ENCODE results near the gene TRIM26. TPM values are rescaled to one million over a fixed set of nuclear protein-coding genes. Genes with fewer than 3 reads are reported as not detected.

The TRIM26 gene
- total and polyA plus RNA-seq, 7 donors: 13.1 to 36.4 (median 15.6) TPM

GRCh38 chr6:30184417-30185031 lies 28.7 kb downstream of the TRIM26 start:
- ATAC-seq: no peak
- no peak overlapping the region for H3K4me3 ChIP-seq
- TF ChIP-seq, protein P1, sequence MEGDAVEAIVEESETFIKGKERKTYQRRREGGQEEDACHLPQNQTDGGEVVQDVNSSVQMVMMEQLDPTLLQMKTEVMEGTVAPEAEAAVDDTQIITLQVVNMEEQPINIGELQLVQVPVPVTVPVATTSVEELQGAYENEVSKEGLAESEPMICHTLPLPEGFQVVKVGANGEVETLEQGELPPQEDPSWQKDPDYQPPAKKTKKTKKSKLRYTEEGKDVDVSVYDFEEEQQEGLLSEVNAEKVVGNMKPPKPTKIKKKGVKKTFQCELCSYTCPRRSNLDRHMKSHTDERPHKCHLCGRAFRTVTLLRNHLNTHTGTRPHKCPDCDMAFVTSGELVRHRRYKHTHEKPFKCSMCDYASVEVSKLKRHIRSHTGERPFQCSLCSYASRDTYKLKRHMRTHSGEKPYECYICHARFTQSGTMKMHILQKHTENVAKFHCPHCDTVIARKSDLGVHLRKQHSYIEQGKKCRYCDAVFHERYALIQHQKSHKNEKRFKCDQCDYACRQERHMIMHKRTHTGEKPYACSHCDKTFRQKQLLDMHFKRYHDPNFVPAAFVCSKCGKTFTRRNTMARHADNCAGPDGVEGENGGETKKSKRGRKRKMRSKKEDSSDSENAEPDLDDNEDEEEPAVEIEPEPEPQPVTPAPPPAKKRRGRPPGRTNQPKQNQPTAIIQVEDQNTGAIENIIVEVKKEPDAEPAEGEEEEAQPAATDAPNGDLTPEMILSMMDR (IDR thresholded peaks at IDR 0.05): no peak
- H3K27ac ChIP-seq: no peak overlapping the region
- WGBS, 3 donors: 71 to 94% (median 90%) methylated on average over 5 of the region's 5 CpGs
- intact Hi-C loops (cut with DNase I): no loop called here
- H3K9me3 ChIP-seq: no peaks in the 10 kb centered on the region
- H3K4me1 ChIP-seq: no peaks in the 10 kb centered on the region
- peaks cover 7 to 44% of the 10 kb centered on the region in 2 donors for H3K36me3 ChIP-seq (ENCODE audit: insufficient read depth in 1 of 2, low read depth in 1 of 2)
- peaks cover 0 to 1% (median 0%) of the 10 kb centered on the region in 3 donors for H3K27me3 ChIP-seq (ENCODE audit: insufficient read depth in 3 of 3, low read length in 2 of 3)
- no peak for DNase-seq

- 90 to 93% (median 92%) methylated on average over 1 of the region's 1 CpG for WGBS, 3 donors
- ATAC-seq: no peak
Observed at GRCh38 chr6:30180145-30180544, 33.1 kb downstream of the TRIM26 start.

GRCh38 chr6:30178837-30179236 lies 34.4 kb downstream of the TRIM26 start:
- Histone ChIP-seq H3K9me3 (no peaks in the 10 kb centered on the region), H3K36me3 (ENCODE audit: insufficient read depth in 1 of 2, low read depth in 1 of 2) (no peaks in the 10 kb centered on the region), H3K4me1 (no peaks in the 10 kb centered on the region), H3K4me3 (no peak overlapping the region), H3K27me3 (ENCODE audit: insufficient read depth in 3 of 3, low read length in 2 of 3) (peaks cover 0 to 27% (median 5%) of the 10 kb centered on the region in 3 donors), H3K27ac (no peak overlapping the region)
- WGBS, 3 donors: 0 to 92% (median 46%) methylated on average over 1 of the region's 1 CpG
- TF ChIP-seq, protein P1 (IDR thresholded peaks at IDR 0.05): no peak
- DNase-seq (no peak), ATAC-seq (no peak)
- intact Hi-C loops (cut with DNase I): no loop called here

More at GRCh38 chr6:30180145-30180544, 33.1 kb downstream of the TRIM26 start:
- Histone ChIP-seq H3K27ac (no peak overlapping the region), H3K27me3 (ENCODE audit: insufficient read depth in 3 of 3, low read length in 2 of 3) (peaks cover 0 to 17% (median 2%) of the 10 kb centered on the region in 3 donors), H3K36me3 (ENCODE audit: insufficient read depth in 1 of 2, low read depth in 1 of 2) (peaks cover 0 to 5% of the 10 kb centered on the region in 2 donors), H3K4me3 (no peak overlapping the region), H3K4me1 (no peaks in the 10 kb centered on the region), H3K9me3 (no peaks in the 10 kb centered on the region)
- TF ChIP-seq, protein P1 (IDR thresholded peaks at IDR 0.05): no peak
- intact Hi-C loops (cut with DNase I): no loop called here
- no peak for DNase-seq

DNA sequence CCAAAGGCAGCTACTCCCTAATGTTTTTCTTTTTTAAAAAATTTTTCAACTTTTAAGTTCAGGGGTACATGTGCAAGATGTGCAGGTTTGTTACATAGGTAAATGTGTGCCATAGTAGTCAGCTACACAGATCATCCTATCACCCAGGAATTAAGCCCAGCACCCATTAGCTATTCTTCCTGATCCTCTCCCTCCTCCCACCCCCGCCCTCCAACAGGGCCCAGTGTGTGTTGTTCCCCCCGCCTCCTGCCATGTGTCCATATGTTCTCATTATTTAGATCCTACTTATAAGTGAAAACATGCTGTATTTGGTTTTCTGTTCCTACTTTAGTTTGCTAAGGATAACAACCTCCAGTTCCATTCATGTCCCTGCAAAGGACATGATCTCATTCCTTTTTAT lies 37.4 kb downstream of the TRIM26 start:
- Histone ChIP-seq H3K4me1 (no peaks in the 10 kb centered on the region), H3K36me3 (ENCODE audit: insufficient read depth in 1 of 2, low read depth in 1 of 2) (no peaks in the 10 kb centered on the region), H3K9me3 (no peaks in the 10 kb centered on the region), H3K4me3 (no peak overlapping the region), H3K27me3 (ENCODE audit: insufficient read depth in 3 of 3, low read length in 2 of 3) (peaks cover 4 to 48% (median 5%) of the 10 kb centered on the region in 3 donors), H3K27ac (no peak overlapping the region)
- DNase-seq (no peak), ATAC-seq (no peak)
- intact Hi-C loops (cut with DNase I): no loop called here
- 73 to 86% (median 79%) methylated on average over 2 of the region's 2 CpGs for WGBS, 3 donors
- TF ChIP-seq, protein P1 (IDR thresholded peaks at IDR 0.05): no peak

GRCh38 chr6:30172681-30173080 lies 40.5 kb downstream of the TRIM26 start:
- intact Hi-C loops (cut with DNase I): loop anchor here in 1 of 2 donors (5.0 kb wide), 1 partner anchor 70 kb away; no protein-coding TSS in a partner anchor
- ATAC-seq (no peak), DNase-seq (no peak)
- TF ChIP-seq, protein P1 (IDR thresholded peaks at IDR 0.05): no peak
- H3K9me3 ChIP-seq: no peaks in the 10 kb centered on the region
- no peak overlapping the region for H3K4me3 ChIP-seq
- H3K36me3 ChIP-seq (ENCODE audit: insufficient read depth in 1 of 2, low read depth in 1 of 2): no peaks in the 10 kb centered on the region
- peaks cover 3 to 49% (median 5%) of the 10 kb centered on the region in 3 donors for H3K27me3 ChIP-seq (ENCODE audit: insufficient read depth in 3 of 3, low read length in 2 of 3)
- 81 to 84% (median 83%) methylated on average over 4 of the region's 4 CpGs for WGBS, 3 donors
- no peak overlapping the region for H3K27ac ChIP-seq
- no peaks in the 10 kb centered on the region for H3K4me1 ChIP-seq

All from psoas muscle (tissue), 8 donors.